Occipital lobe (tissue), 2 donors: ENCODE data around the gene NTRK3. TPM values are rescaled to one million over a fixed set of nuclear protein-coding genes. Genes with fewer than 3 reads are reported as not detected.

Experiments used
- DNase-seq: peaks from one replicate; lab custom pipeline; 2025; lab: John Stamatoyannopoulos, UW
- total RNA-seq: library from RNA; depleted of rRNA; stranded (reverse); fragments of >200 nt; gene quantifications from one replicate; pipeline ENCODE4 v1.2.3, GENCODE V29; 2014

Gene NTRK3
- total RNA-seq, 1 donor from 2014 or later: 52.3 TPM

- no peak for DNase-seq
These were observed 253.8 kb downstream of the NTRK3 start for GRCh38 chr15:88002706-88003105.

GRCh38 chr15:87998630-87999029 is 257.9 kb downstream of the NTRK3 start:
- no peak for DNase-seq

- no peak for DNase-seq
These were observed 269.8 kb downstream of the NTRK3 start for GRCh38 chr15:87986776-87987175.

- no peak for DNase-seq
These were observed 271.1 kb downstream of the NTRK3 start for GRCh38 chr15:87985451-87985850.

GRCh38 chr15:87981969-87982368 is 274.6 kb downstream of the NTRK3 start:
- DNase-seq: no peak

- no peak for DNase-seq
These were observed 278.6 kb downstream of the NTRK3 start for GRCh38 chr15:87977907-87978306.

- no peak for DNase-seq
These were observed 280.0 kb downstream of the NTRK3 start for GRCh38 chr15:87976552-87976951.

GRCh38 chr15:87973501-87974215 is 282.9 kb downstream of the NTRK3 start:
- DNase-seq: no peak

- no peak for DNase-seq
These were observed 285.5 kb downstream of the NTRK3 start for GRCh38 chr15:87971076-87971475.

GRCh38 chr15:87967951-87968350 is 288.6 kb downstream of the NTRK3 start:
- DNase-seq: no peak

- DNase-seq: no peak
These were observed 291.2 kb downstream of the NTRK3 start for GRCh38 chr15:87965304-87965703.

GRCh38 chr15:87962428-87962827 is 294.1 kb downstream of the NTRK3 start:
- no peak for DNase-seq

GRCh38 chr15:87961851-87962420 is 294.6 kb downstream of the NTRK3 start:
- DNase-seq: no peak

- no peak for DNase-seq
These were observed 296.9 kb downstream of the NTRK3 start for GRCh38 chr15:87959662-87960061.

- no peak for DNase-seq
These were observed 297.5 kb downstream of the NTRK3 start for GRCh38 chr15:87959080-87959479.

GRCh38 chr15:87955284-87955909 is 301.1 kb downstream of the NTRK3 start:
- no peak for DNase-seq

GRCh38 chr15:87954793-87955192 is 301.7 kb downstream of the NTRK3 start:
- no peak for DNase-seq

GRCh38 chr15:87952736-87953287 is 303.7 kb downstream of the NTRK3 start:
- no peak for DNase-seq

- DNase-seq: no peak
These were observed 306.8 kb downstream of the NTRK3 start for GRCh38 chr15:87949575-87950223.

GRCh38 chr15:87949151-87949574 is 307.4 kb downstream of the NTRK3 start:
- DNase-seq: no peak

GRCh38 chr15:87947560-87947959 is 309.0 kb downstream of the NTRK3 start:
- DNase-seq: no peak

- DNase-seq: no peak
These were observed 311.3 kb downstream of the NTRK3 start for GRCh38 chr15:87945246-87945645.
